Suppressor macrophage (primary cell): ENCODE data around the gene ALK.
A peak's percentile ranks its signal among the peaks of the same experiment; 100 is the strongest.
"Not testable (repeated sequence)": the region's sequence is repeated elsewhere in the genome, so short reads cannot be mapped to it uniquely, and the experiment has no call there.

ENCODE experiments used
- DNase-seq, 4 experiments: peaks; one replicate each; pipeline ENCODE4 v3.0.0-alpha.2; 2020 to 2022

The ALK gene

DNA sequence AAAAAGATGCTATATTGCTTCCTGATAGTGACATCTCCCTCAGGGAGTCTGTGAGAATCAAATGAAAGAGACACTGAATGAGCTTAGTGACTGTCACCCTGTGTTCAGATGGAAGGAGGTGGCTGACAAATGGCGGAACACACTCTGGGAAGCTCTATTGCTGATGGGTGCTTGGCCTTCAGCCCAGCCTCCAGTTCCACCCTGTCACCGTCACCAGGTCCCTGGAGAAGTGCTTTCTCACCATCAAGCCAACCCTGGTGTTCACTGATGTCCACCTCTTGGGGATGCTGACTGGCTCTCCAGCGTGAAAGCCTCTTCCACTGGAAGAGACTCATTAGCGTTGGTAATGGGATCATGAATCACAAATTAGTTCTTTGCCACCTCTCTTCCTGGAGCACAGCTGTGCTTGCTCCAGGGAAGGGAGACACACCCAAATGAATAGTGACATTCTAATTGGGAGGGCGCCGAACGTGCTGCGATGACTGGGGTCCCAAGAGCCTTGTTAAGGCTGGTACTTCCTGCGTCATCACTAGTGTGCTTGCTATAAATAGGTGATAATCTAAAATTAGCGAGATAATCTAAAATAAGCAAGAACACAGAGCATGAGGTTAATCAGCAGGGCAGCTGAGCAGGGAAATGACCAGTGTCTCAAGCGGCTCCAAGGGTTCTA is 652.2 kb downstream of the ALK start:
- DNase-seq = no peak

DNA sequence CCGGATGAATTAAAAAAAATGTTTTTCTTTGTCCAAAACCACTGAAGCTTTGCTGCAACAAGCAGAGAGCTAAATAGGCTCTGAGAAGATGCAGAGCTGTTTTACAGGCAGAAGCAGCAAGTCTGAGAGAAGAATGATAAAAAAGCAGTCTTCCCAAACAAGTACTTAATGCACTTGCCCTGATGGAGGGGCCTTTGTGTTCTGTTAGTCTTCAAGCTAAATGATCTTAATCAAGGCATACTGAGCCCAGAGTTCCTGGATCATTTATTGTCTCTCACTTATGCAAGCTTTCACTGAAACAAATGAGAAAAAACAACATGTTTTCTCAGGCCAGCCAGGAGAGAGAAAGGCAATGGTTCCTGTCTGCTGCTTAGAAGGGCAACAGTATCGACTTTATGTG is 653.7 kb downstream of the ALK start:
- DNase-seq = no peak

DNA sequence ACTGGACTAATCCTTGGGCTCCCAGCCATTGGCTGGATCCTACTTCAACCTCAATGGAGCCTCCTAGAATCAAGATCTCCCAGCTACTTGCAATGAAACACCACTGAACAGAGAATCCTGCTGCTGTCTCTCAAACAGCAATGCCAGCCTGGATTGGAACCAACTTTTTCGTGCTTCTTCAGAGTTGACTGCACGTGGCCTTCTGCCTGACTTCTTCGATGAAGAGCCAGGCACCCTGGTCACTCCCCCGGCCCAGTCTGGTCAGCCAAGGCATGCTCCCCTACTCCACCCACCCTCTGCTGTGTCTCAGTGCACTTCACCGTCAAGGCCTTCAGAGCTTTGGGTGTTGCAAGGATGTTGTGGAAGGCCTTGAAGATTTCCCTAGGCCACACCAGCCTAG is 657.5 kb downstream of the ALK start:
- DNase-seq = no peak

DNA sequence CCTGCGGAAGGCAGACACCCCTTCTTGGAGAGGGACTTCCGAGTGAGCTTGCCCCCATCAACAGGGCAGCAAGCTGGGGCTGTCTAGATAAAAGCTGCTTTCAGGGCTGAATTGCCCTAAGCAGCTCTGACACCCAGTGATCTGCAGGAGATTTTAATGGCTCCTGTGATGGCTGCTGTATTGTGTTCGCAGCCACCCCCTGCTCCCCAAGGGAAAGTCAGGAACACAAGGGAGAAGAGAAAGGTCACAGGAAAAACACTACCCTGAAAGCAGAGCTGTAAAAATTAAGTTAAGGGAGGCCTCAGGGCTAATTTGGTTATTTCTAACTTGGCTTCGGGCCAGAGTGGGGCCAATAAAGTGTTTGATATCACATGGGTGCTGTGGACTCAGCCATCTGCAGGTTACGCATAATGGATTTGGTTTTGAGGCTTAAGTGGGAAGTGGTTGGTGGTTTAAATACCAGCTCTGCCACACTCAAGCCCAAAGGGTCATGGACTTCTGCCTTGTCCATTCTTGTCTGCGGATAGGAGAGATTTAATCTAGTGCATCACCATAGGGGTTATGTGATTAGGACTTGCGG is 658.6 kb downstream of the ALK start:
- DNase-seq = no peak

DNA sequence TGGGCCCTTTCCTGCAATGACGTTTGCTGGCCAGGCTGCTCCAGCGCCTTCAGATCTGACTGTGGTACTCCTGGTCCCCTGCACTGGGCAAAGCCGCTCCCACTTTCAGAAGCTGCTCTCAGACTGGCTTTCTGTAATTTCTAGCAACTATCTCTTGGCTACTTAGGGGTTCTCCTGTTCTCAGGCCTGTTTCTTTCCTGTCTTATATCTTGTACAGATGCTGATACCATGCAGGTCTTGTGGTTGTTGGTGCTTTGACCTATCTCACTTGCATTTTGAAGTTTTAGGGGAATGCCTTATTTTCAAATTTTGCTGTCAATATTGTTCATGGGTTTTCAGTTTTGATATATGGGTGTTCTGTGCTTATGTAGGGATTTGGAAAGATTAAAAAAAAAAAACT is 660.4 kb downstream of the ALK start:
- no peak for DNase-seq

DNA sequence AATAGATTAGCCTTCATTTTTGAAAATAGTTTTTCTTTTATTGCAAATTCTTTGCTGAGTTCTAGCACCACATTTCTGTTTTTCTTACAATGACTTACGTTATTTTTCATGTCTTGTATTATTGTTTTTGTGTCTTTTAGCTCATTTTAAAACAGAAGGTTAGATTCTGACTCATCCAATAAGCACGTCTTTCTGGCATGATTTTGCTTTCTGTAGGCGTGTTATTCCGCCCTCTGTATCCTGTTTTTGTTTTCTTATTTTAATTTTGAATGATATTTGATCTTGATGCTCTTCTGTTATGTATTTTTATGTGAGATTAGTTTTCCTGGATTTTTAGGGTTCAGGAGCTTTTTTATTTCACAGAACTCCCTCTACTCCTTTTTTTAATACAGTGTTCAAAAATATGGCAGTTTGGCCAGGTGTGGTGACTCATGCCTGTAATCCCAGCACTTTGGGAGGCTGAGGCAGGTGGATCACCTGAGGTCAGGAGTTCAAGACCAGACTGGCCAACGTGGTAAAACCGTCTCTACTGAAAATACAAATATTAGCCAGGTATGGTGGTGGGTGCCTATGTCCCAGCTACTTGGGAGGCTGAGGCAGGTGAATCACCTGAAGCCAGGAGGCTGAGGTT is 661.1 kb downstream of the ALK start:
- DNase-seq = no peak

DNA sequence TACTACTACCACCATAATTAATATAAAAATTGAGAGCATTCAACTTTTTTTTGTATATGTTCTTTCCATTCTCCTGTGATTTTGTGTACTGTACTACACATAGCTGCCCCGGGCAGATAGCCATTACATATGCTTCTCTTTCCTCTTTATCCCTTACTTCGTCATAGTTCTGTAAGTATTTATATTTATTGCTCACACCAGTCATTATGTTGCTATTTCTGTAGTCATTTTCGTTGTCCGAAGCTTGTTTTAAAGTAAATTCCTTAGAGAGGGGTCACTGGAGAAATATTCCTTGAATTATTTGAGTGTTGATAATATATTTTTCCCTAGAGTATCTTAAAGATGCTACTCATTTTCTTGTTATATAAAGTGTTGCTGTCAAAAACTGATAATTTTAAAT is 662.2 kb downstream of the ALK start:
- DNase-seq = no peak

DNA sequence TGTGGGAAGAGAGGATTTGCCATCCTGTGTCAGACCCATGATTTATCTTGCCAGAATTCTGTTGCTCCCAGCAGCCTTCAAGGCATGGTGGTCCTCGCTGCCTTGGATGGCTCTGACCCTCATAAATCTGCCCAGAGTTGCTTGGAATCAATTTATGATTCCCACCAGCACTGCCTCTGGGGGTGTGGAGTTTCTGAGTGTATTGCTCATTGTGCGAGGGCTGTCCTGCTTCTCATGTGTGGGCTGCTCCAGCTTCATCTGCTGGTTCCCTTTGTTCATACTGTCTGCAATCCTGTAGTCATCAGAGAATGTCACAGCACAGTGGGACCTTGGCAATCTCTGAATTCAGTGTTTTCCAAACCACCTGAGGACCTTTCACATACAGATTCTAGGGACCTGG is 666.4 kb downstream of the ALK start:
- DNase-seq = peak in 3 of 4 experiments; percentile 17 to 26 (median 19)

DNA sequence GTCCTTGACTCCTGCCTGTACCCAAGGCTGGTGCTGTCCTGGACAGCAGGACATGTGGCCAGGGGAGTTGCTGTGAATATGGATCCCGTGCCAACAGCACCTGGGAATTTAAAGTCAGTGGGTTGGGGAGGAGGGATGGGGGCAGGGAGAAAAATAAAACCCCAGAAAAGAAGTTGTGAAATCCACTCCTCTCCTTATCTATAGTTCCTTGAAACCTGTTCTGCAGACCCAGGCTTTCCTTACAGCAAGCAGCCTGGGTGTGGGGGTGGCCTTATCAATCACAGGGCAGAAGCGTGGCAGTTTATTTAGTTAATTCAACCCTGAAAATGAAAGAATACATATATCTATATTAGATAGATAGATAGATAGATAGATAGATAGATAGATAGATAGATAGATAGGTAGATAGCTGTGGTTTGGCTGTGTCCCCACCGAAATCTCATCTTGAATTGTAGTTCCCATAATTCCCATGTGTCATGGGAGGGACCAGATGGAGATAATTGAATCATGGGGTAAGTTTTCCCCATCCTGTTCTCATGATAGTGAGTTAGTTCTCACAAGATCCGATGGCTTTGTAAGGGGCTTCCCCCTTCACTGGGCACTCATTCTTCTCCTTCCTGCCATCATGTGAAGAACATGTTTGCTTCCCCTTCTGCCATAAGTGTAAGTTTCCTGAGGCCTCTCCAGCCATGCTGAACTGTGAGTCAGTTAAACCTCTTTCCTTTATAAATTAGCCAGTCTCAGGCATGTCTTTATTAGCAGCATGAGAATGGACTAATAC is 667.7 kb downstream of the ALK start:
- DNase-seq = peak in 3 of 4 experiments; percentile 34 to 55 (median 37)

DNA sequence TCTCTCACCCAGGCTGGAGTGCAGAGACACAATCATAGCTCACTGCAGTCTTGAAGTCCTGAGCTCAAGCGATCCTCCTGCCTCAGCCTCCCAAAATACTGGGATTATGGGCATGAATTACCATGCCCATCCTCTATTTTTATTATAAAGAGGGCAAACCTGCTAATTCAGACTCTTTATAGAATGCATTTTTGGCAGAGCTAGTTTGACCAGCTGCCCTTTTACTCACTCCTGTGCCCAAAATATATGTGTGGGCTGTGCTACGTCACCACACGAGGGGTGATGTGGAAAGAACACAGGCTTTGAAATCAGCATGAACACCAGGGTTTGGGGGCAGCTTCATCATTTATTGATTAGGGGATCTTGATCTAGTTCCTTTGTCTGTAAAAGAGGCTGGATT is 668.4 kb downstream of the ALK start:
- no peak for DNase-seq

DNA sequence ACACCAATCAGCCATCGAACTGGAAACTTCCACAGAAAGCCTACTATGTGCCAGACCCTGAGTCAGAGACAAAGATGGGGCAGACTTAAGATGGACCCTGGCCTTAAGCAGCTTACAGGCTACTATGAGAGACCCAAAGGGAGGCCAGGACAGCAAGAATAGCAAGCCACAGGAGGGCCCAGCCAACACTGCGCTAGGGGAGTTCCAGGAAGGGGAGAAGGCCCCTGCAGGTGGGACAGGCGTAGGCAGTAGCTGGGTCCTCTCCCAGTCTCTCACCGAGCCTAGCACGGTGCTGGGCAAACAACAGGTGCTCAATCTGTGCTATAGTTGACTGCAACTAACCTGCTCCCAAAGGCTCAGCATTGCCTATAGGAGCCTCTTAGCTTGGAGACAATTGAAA is 670.0 kb downstream of the ALK start:
- DNase-seq = no peak

DNA sequence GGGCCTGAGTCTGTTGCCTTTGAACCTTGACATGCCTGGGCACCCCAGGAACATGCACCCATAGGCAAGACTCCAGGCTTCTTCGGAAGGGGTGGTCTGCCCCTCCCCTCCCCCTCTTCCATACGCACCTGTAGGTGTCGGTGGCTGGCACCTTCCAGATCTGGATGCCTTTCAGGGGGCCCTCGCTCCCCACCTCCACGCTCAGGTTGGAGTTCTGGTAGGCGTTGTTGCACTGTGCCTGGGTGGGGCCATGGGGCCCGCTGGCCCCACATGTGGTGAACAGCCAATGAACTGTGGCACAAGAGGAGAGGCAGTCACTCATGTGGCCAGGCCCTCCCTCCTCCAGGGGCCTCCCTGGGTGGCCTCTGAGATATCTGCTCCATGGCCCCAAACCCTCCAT is 670.4 kb downstream of the ALK start:
- no peak for DNase-seq

DNA sequence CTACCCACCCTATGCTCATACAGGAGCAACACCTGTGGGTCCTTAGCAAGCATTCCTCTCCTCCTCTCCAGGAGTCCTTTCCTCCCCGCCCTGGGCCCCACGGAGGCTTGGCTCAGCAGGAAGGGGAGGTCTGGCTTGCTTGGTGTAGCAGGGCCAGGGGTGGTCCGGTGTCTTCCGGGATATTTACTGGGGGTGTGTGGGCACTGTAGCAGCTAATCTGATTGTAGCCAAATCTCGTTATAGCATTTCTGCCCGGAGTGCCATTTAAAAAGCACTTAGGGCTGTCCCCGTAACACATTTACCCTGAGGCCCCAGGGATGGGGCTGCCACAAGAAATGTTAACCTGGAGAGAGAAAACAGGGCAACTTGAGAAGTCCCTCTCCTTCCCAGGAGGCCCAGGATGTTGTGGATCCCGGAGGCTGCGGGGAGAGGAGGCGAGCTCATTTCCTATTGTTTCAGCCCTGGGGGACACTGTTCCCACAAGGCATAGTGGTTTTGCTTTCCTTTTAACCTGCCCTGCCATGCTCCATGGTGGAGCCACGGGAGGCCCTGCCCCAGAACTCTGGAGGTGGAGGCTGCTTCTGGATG is 671.6 kb downstream of the ALK start:
- no peak for DNase-seq

DNA sequence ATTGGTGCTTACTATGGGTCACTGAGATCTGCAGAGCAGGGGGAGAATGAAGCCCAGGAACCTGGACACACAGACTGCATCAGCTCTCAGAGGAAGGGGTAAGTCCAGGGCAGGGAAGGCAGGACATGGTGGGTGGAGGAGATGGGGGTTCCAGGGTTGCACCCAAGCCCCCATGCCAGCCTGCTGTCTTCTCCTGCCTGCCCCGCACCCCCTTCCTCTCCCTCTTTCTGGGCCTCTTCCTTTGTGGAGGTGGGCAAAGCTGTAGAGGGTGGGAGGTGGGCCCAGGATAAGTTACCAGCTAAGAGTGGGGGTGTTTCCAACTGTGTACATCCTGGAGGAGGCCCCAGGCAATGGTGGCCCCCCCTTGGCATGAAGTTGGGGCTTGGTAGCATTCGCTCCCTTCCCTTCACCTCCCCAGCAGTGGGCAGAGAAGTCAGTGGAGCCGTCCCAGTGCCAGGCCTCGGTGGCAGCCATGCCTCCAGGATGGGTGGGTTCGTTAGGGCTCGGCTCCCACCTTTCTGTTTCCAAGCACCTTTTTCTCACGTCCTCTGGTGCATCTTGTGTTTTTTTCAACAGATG is 674.0 kb downstream of the ALK start:
- DNase-seq = no peak

DNA sequence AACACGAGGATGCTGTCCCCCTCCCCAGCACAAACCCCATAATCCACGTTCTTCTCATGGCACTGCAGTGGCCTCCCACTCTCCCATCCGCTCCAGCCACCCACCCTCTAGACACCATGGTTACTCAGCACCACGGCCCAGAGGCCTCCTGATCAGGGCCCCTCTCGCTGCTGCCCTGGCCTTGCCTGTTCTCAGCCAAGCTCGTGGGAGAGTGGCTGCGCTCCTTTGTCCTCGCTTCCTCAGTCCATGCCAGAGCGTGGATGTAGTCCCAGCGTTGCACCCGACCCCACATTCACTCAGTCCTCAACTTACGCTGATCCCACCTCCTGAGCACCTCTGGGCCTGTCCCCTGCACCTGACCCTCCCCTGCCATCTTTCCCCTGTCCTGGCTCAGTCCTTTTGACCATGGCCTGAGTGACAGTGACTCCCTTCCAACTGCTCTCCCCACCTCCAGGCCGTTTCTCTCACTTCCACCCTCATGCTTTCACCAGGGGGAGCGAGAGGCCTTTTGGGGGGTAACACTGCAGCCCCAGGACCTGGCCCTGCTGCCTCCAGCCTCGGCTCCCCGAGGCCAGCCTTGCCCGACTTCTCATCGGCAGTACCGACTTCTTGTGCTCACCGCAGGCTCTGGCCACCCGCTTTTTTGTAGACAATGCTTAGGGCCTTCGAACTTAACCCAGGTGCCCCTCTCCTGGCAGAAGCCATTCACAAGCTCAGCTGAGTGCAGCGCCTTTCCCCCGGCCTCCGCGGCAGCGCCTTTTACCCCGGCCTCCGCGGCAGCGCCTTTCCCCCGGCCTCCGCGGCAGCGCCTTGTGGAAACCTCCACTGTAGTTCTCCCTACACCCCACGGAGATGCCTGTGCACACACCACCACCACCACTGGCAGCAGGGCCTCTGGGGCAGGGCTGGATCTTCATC is 674.7 kb downstream of the ALK start:
- no peak for DNase-seq

DNA sequence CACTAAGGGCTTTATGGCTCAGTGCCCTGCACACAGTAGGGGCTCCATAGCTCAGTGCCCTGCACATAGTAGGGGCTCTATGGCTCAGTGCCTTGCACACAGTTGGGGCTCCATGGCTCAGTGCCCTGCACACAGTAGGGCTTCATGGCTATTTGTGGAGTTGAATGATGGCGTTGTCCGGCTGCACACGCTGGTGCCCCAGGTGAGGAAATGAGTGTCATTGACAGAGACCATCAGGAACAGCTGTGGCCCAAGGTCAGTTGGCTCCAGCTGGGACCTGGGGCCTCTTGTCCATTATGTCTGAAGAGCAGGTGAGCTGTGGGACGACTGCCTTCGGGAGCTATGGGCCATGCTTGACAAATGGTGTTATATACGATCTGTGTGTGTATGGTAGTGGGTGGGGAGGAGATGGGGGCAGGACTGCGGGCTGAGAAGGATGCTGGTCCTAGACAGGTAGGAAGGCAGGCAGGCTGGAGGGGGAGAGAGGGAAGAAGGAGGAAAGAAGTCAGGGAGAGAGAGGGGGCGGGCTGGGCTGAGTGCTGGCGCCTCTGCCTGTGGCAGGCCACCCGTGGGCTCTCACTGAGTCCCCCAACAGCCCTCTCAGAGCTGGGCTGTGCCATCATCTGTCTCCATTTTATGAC is 675.5 kb downstream of the ALK start:
- no peak for DNase-seq

DNA sequence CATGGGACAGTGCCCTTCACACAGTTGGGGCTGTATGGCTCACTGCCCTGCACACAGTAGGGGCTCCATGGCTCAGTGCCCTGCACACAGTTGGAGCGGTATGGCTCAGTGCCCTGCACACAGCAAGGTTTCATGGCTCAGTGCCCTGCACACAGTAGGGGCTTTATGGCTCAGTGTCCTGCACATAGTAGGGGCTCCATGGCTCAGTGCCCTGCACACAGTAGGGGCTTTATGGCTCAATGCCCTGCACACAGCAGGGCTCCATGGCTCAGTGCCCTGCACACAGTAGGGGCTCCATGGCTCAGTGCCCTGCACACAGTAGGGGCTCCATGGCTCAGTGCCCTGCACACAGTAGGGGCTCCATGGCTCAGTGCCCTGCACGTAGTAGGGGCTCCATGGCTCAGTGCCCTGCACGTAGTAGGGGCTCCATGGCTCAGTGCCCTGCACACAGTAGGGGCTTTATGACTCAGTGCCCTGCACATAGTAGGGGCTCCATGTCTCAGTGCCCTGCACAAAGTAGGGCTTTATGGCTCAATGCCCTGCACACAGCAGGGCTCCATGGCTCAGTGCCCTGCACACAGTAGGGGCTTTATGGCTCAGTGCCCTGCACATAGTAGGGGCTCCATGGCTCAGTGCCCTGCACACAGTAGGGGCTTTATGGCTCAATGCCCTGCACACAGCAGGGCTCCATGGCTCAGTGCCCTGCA is 676.2 kb downstream of the ALK start:
- DNase-seq = not testable (repeated sequence)

DNA sequence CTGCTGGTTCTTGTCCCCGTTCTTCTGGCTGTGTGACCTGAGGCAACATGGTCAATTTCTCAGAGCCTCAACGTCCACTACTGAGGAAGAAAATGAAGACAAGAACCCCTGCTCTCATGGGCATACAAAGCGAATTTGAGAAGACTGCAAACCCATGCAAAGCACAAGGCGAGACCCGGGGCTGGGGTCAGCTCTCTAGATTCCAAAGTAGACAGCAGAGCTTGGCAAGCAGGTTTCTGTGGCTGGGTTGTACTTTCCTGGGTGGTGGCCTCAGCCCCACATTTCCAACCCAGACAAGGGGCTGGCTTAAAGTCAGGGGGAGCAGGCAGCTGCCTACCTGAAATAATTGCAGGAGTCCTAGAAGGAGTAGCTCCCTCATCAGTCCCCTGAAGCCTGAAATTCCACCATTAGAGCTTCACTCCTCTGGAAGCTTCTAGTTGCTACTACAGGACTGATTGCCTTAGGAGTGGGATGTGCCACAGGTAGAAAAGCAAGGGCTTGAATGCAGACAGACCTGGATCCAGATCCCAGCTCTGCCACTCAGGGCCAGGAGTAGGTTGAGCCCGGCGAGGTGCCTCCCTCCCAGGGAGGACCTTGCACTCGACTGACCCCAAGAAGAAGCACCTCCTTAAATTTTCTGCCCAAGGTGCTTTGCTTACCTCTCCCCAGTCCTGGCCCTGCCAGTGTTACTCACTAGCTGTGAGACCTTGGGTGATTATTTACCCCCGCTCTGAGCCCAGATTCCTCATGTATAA is 678.6 kb downstream of the ALK start:
- DNase-seq = no peak

DNA sequence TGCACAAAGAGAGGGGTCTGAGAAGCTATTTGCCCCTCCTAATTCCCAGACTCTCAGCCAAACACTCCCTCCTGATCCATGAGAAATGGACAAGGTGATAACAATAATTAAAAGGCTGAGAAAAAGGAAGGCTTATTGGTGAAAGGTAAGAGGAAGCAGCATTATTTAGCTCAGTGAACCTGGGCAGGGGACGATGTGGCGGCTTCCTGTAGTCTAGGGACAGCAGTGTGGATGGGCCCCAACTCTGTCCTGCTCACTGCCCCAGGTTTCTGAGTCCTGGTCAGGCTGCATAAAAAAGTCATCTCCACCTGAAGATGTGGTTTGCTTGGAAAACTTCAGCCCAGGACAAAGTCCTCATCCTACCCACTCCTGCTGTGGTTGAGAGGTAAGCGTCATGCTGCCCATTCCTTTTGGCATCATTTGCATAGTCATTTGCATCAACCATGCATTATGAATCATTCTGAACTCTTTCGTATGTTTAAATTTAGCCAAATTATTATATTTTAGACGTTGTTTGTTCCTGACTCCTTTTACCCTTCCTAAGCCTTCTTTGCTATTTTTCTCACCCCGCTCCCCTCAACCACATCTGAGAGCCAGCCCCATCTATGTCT is 679.3 kb downstream of the ALK start:
- no peak for DNase-seq
